ENCODE results near the gene CEP72. TPM values are rescaled to one million over a fixed set of nuclear protein-coding genes. Genes with fewer than 3 reads are reported as not detected.

The CEP72 gene
- total RNA-seq, 4 donors from 2014 or later = 2.7 to 8.6 (median 4.0) TPM

- intact Hi-C loops (cut with DNase I) = no loop called here
- peaks cover 0 to 69% (median 3%) of the 10 kb centered on the region in 3 donors for H3K36me3 ChIP-seq
- DNase-seq = no peak
Observed at GRCh38 chr5:647311-647710, 35.2 kb downstream of the CEP72 start.

GRCh38 chr5:647727-648126 lies 35.6 kb downstream of the CEP72 start:
- no peak for DNase-seq
- intact Hi-C loops (cut with DNase I) = no loop called here
- TF ChIP-seq POLR2A (IDR thresholded peaks at IDR 0.05) (no peak), CTCF (IDR thresholded peaks at IDR 0.05) (no peak)
- Histone ChIP-seq H3K4me1 (no peaks in the 10 kb centered on the region), H3K27me3 (no peaks in the 10 kb centered on the region), H3K27ac (no peak overlapping the region), H3K9me3 (no peaks in the 10 kb centered on the region), H3K36me3 (peaks cover 0 to 69% (median 3%) of the 10 kb centered on the region in 3 donors), H3K4me3 (no peak overlapping the region)
- WGBS, 2 donors = 95 to 100% methylated on average over 7 of the region's 9 CpGs

More at GRCh38 chr5:647311-647710, 35.2 kb downstream of the CEP72 start:
- 89 to 100% methylated on average over 2 of the region's 4 CpGs for WGBS, 2 donors
- Histone ChIP-seq H3K9me3 (no peaks in the 10 kb centered on the region), H3K4me1 (no peaks in the 10 kb centered on the region), H3K27me3 (no peaks in the 10 kb centered on the region), H3K4me3 (no peak overlapping the region), H3K27ac (no peak overlapping the region)
- TF ChIP-seq CTCF (IDR thresholded peaks at IDR 0.05) (no peak), POLR2A (IDR thresholded peaks at IDR 0.05) (no peak)

GRCh38 chr5:651296-652022 lies 39.3 kb downstream of the CEP72 start:
- no peaks in the 10 kb centered on the region for H3K9me3 ChIP-seq
- H3K27ac ChIP-seq = no peak overlapping the region
- H3K4me1 ChIP-seq = no peaks in the 10 kb centered on the region
- no peaks in the 10 kb centered on the region for H3K27me3 ChIP-seq
- H3K4me3 ChIP-seq = no peak overlapping the region
- no peak for TF ChIP-seq POLR2A (IDR thresholded peaks at IDR 0.05)
- TF ChIP-seq CTCF (IDR thresholded peaks at IDR 0.05) = no peak
- WGBS, 2 donors = 95 to 97% methylated on average over 7 to 8 of the region's 16 CpGs
- peaks cover 0 to 58% (median 3%) of the 10 kb centered on the region in 3 donors for H3K36me3 ChIP-seq
- DNase-seq = no peak
- intact Hi-C loops (cut with DNase I) = no loop called here

GRCh38 chr5:652023-652515 lies 39.9 kb downstream of the CEP72 start:
- 80 to 93% methylated on average over 3 to 6 of the region's 8 CpGs for WGBS, 2 donors
- no peaks in the 10 kb centered on the region for H3K27me3 ChIP-seq
- no peaks in the 10 kb centered on the region for H3K9me3 ChIP-seq
- intact Hi-C loops (cut with DNase I) = no loop called here
- no peak for DNase-seq
- H3K4me1 ChIP-seq = no peaks in the 10 kb centered on the region
- TF ChIP-seq CTCF (IDR thresholded peaks at IDR 0.05) = no peak
- TF ChIP-seq POLR2A (IDR thresholded peaks at IDR 0.05) = no peak
- H3K27ac ChIP-seq = no peak overlapping the region
- peaks cover 0 to 54% (median 3%) of the 10 kb centered on the region in 3 donors for H3K36me3 ChIP-seq
- no peak overlapping the region for H3K4me3 ChIP-seq

- Histone ChIP-seq H3K36me3 (peaks cover 0 to 54% (median 3%) of the 10 kb centered on the region in 3 donors), H3K9me3 (no peaks in the 10 kb centered on the region), H3K27ac (no peak overlapping the region), H3K27me3 (no peaks in the 10 kb centered on the region), H3K4me3 (no peak overlapping the region), H3K4me1 (no peaks in the 10 kb centered on the region)
- DNase-seq = no peak
- intact Hi-C loops (cut with DNase I) = no loop called here
- WGBS, 2 donors = 74 to 77% methylated on average over 4 to 7 of the region's 11 CpGs
- TF ChIP-seq POLR2A (IDR thresholded peaks at IDR 0.05) = no peak
- no peak for TF ChIP-seq CTCF (IDR thresholded peaks at IDR 0.05)
Observed at GRCh38 chr5:652773-653350, 40.7 kb downstream of the CEP72 start.
